ENCODE results near the gene RAB6B.

Gene RAB6B

GRCh38 chr3:133851266-133851906 lies 44.3 kb downstream of the RAB6B start:
- no peak overlapping the region for H3K4me3 ChIP-seq (ENCODE audit: low read depth, low read length)
- in situ Hi-C loops (cut with HindIII; ENCODE audit: low sequenced_read_pairs), result no loop called here
- DNase-seq (ENCODE audit: low read depth, low spot score), result no peak
- no peak for TF ChIP-seq CTCF (IDR thresholded peaks at IDR 0.05; ENCODE audit: low read depth, low read length)

- in situ Hi-C loops (cut with HindIII; ENCODE audit: low sequenced_read_pairs), result no loop called here
- TF ChIP-seq CTCF (IDR thresholded peaks at IDR 0.05; ENCODE audit: low read depth, low read length), result no peak
- H3K4me3 ChIP-seq (ENCODE audit: low read depth, low read length), result no peak overlapping the region
- no peak for DNase-seq (ENCODE audit: low read depth, low spot score)
Measured at GRCh38 chr3:133850034-133850433, 45.6 kb downstream of the RAB6B start.

- in situ Hi-C loops (cut with HindIII; ENCODE audit: low sequenced_read_pairs), result no loop called here
Measured at GRCh38 chr3:133849346-133849745, 46.3 kb downstream of the RAB6B start.

GRCh38 chr3:133845127-133845526 lies 50.6 kb downstream of the RAB6B start:
- in situ Hi-C loops (cut with HindIII; ENCODE audit: low sequenced_read_pairs), result no loop called here
- no peak for TF ChIP-seq CTCF (IDR thresholded peaks at IDR 0.05; ENCODE audit: low read depth, low read length)
- no peak overlapping the region for H3K4me3 ChIP-seq (ENCODE audit: low read depth, low read length)
- DNase-seq (ENCODE audit: low read depth, low spot score), result no peak

More at GRCh38 chr3:133849346-133849745, 46.3 kb downstream of the RAB6B start:
- no peak for DNase-seq (ENCODE audit: low read depth, low spot score)
- no peak for TF ChIP-seq CTCF (IDR thresholded peaks at IDR 0.05; ENCODE audit: low read depth, low read length)
- no peak overlapping the region for H3K4me3 ChIP-seq (ENCODE audit: low read depth, low read length)

- in situ Hi-C loops (cut with HindIII; ENCODE audit: low sequenced_read_pairs), result no loop called here
- DNase-seq (ENCODE audit: low read depth, low spot score), result peak; percentile 70
- TF ChIP-seq CTCF (IDR thresholded peaks at IDR 0.05; ENCODE audit: low read depth, low read length), result no peak
- no peak overlapping the region for H3K4me3 ChIP-seq (ENCODE audit: low read depth, low read length)
Measured at GRCh38 chr3:133843634-133844033, 52.0 kb downstream of the RAB6B start.

- no peak for DNase-seq (ENCODE audit: low read depth, low spot score)
- in situ Hi-C loops (cut with HindIII; ENCODE audit: low sequenced_read_pairs), result no loop called here
- no peak overlapping the region for H3K4me3 ChIP-seq (ENCODE audit: low read depth, low read length)
- TF ChIP-seq CTCF (IDR thresholded peaks at IDR 0.05; ENCODE audit: low read depth, low read length), result no peak
Measured at GRCh38 chr3:133842158-133842557, 53.5 kb downstream of the RAB6B start.
